ENCODE data around the gene C4orf50. TPM values are rescaled to one million over a fixed set of nuclear protein-coding genes. Genes with fewer than 3 reads are reported as not detected.

Gene C4orf50
- total and polyA plus RNA-seq, 2 donors (not counting 1 experiment from before 2014, with no cell fraction given) = 0.02 TPM; not detected in 1

GRCh38 chr4:5982156-5982973 is 35.9 kb downstream of the C4orf50 start:
- peaks cover 9% of the 10 kb centered on the region for H3K9me3 Mint-ChIP-seq (ENCODE audit: insufficient read depth)
- H3K27me3 ChIP-seq (replicated peaks in 1 of 4; ENCODE audit: control extremely low read depth in 1 of 4, control insufficient read depth in 3 of 4, insufficient read depth in 4 of 4, low read length in 3 of 4) = peaks cover 0 to 4% (median 0%) of the 10 kb centered on the region in 4 experiments
- intact Hi-C loops (cut with micrococcal nuclease) = no loop called here
- H3K4me3 ChIP-seq (ENCODE audit: control extremely low read depth in 1 of 5, extremely low read depth in 1 of 5, insufficient read depth in 1 of 5, low read depth in 2 of 5, low read length in 4 of 5) = no peak overlapping the region
- ChIA-PET CTCF (interaction anchor here (0.9 to 1.5 kb wide), 2 partner anchors 10 to 16 kb away, joined by 3 to 9 read pairs; no protein-coding TSS in a partner anchor), POLR2A (no interaction called here)
- H3K9ac ChIP-seq (ENCODE audit: low read length) = no peak overlapping the region
- ATAC-seq (ENCODE audit: low read depth) (no peak), DNase-seq (no peak)
- H3K4me3 Mint-ChIP-seq = no peak overlapping the region
- peaks cover 9% of the 10 kb centered on the region for H3K27me3 Mint-ChIP-seq
- no peak overlapping the region for H3K27ac Mint-ChIP-seq
- H2AFZ ChIP-seq (ENCODE audit: insufficient read depth, low read depth, low read length, poor library complexity, severe bottlenecking) = no peak overlapping the region
- no peak for TF ChIP-seq EZH2 (IDR thresholded peaks at IDR 0.05; ENCODE audit: borderline replicate concordance, insufficient read depth, low read depth, low read length, poor library complexity, severe bottlenecking)
- no peak for TF ChIP-seq CTCF (IDR thresholded peaks at IDR 0.05)
- H3K79me2 ChIP-seq (ENCODE audit: control insufficient read depth, insufficient read depth, low read length) = no peaks in the 10 kb centered on the region
- H3K27ac ChIP-seq (ENCODE audit: low read length in 2 of 2) = no peak overlapping the region
- no peaks in the 10 kb centered on the region for H4K20me1 ChIP-seq (ENCODE audit: control insufficient read depth, insufficient read depth, low read length, poor library complexity, severe bottlenecking)
- H3K9me3 ChIP-seq (ENCODE audit: control extremely low read depth in 1 of 3, control insufficient read depth in 2 of 3, insufficient read depth in 1 of 3, low read length in 2 of 3) = peaks cover 4 to 12% (median 10%) of the 10 kb centered on the region in 3 donors
- H3K4me1 Mint-ChIP-seq = no peaks in the 10 kb centered on the region
- H3K4me1 ChIP-seq (ENCODE audit: control insufficient read depth in 2 of 2, insufficient read depth in 2 of 2, low read length in 2 of 2) = no peaks in the 10 kb centered on the region
- no peaks in the 10 kb centered on the region for H3K36me3 ChIP-seq (replicated peaks in 1 of 2; ENCODE audit: control extremely low read depth in 1 of 2, control insufficient read depth in 1 of 2, extremely low read depth in 1 of 2, insufficient read depth in 2 of 2, low read length in 1 of 2)
- H3K4me2 ChIP-seq (replicated peaks; ENCODE audit: low read depth, low read length, poor library complexity, severe bottlenecking) = no peak overlapping the region
- 82% methylated on average over 9 of the region's 9 CpGs for WGBS (ENCODE audit: insufficient coverage)
